Activated T-helper 1 cell treated with anti-CD3 and anti-CD28 coated beads, Interleukin-2, amount 50 U/mL, for 16 hours (primary cell): Measurements from ENCODE around the gene TRIM46.
"Not testable (repeated sequence)": the region's sequence is repeated elsewhere in the genome, so short reads cannot be mapped to it uniquely, and the experiment has no call there.

Source experiments
- DNase-seq, 2 donors: peaks; one replicate each; pipeline ENCODE4 v3.0.0-alpha.2; 2020; ENCODE audit warnings: low read depth in 1 of 2, low spot score in 1 of 2

The TRIM46 gene

GRCh38 chr1:155136748-155137147, 36.9 kb upstream of the TRIM46 start:
- DNase-seq, result no peak

GRCh38 chr1:155137154-155137949, 36.3 kb upstream of the TRIM46 start:
- DNase-seq, result no peak

- DNase-seq, result peak; percentile 77 to 79
Measured at GRCh38 chr1:155139895-155140629, 33.6 kb upstream of the TRIM46 start, which contains the start of gene DPM3. Gene DPM3 (minus strand): TSS chr1:155140531. CDS start chr1:155140240, 291 bp downstream.

GRCh38 chr1:155140630-155140953, 33.1 kb upstream of the TRIM46 start:
- DNase-seq, result no peak

GRCh38 chr1:155141749-155142148, 31.9 kb upstream of the TRIM46 start:
- no peak for DNase-seq

GRCh38 chr1:155145491-155145890, 28.2 kb upstream of the TRIM46 start:
- no peak for DNase-seq

- DNase-seq, result not testable (repeated sequence)
Measured at GRCh38 chr1:155155996-155156643, 17.5 kb upstream of the TRIM46 start.

- no peak for DNase-seq
Measured at GRCh38 chr1:155158991-155159390, 14.7 kb upstream of the TRIM46 start.

GRCh38 chr1:155160128-155160527, 13.5 kb upstream of the TRIM46 start:
- no peak for DNase-seq

GRCh38 chr1:155162631-155163030, 11.0 kb upstream of the TRIM46 start:
- DNase-seq, result not testable (repeated sequence)

- not testable (repeated sequence) for DNase-seq
Measured at GRCh38 chr1:155163785-155164184, 9.9 kb upstream of the TRIM46 start.

- not testable (repeated sequence) for DNase-seq
Measured at GRCh38 chr1:155164625-155165024, 9.0 kb upstream of the TRIM46 start.

- DNase-seq, result no peak
Measured at GRCh38 chr1:155166051-155166470, 7.6 kb upstream of the TRIM46 start.

- no peak for DNase-seq
Measured at GRCh38 chr1:155166471-155167165, 7.0 kb upstream of the TRIM46 start.

GRCh38 chr1:155167166-155168104, 6.2 kb upstream of the TRIM46 start:
- DNase-seq, result peak; percentile 73 to 82

GRCh38 chr1:155168105-155168445, 5.6 kb upstream of the TRIM46 start:
- DNase-seq, result not testable (repeated sequence)

- no peak for DNase-seq
Measured at GRCh38 chr1:155168456-155169210, 5.0 kb upstream of the TRIM46 start.

- no peak for DNase-seq
Measured at GRCh38 chr1:155169541-155169940, 4.1 kb upstream of the TRIM46 start.

- DNase-seq, result no peak
Measured at GRCh38 chr1:155170101-155170785, 3.4 kb upstream of the TRIM46 start.
